NCI-H345 (cell line): Measurements from ENCODE around the gene RCOR2.

Source experiments
- DNase-seq: peaks from one replicate; lab custom pipeline; 2025; lab: John Stamatoyannopoulos, UW

The RCOR2 gene

GRCh38 chr11:63907808-63908530 lies 9.0 kb downstream of the RCOR2 start:
- DNase-seq, result no peak

DNA sequence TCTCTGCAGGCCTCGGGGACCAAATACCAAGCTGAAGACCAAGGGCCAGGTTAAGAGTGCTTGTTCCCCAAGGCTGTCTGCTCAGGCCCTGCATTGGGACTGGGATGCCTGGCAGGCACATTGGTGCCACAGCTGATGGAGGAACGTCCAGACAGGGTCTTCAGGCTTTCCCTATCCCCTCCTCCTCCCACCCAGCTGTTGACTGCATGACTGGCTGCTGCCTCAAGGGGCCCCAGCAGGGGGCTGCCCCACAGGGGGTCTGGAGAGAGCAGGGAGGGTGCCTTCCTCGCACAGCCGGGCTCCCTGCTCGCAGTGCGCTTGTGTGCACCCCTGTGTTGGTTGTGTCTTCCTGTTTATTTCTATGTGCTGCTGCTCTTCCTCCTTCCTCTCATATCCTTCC lies 9.9 kb downstream of the RCOR2 start:
- DNase-seq, result no peak

DNA sequence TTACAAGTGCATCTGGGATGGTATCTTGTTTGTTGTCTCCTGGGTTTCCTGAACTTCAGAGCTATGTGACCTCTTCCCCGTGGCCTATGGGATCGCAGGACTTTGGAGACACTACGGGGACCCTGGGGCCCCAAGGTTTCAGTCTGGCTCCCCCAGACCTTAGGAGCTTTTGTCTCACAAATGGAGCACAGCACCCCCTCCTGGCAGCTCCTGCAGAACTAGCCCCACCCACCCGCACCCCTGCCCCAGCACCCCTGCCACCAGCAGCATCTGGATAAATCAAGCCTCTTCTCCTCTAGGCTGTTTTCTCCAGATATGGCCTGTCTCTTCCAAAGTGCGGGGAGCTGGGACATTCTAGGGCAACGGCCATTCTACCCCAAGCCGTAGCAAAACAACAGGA lies 10.4 kb downstream of the RCOR2 start:
- DNase-seq, result no peak

- DNase-seq, result no peak
Observed at GRCh38 chr11:63906087-63906486, 10.9 kb downstream of the RCOR2 start.

DNA sequence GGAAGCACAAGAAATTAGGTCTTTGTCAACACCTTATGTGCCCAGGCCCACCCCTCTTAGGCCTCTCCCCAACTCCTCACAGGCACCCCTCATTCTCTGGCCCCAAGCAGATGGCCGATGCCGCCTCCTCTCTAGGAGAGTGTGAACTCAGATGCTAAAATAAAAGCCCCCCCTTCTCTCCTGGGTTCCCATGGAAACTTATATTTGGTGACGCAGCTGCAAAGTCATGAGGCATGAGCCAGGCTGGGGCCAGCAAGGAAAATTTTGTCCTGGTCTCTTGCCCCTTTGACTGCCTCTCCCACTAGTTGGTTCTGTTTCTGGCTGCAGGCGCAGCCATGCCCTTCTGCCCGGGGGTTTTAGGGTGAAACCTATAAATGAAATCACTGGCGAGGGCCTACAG lies 11.8 kb downstream of the RCOR2 start:
- no peak for DNase-seq

DNA sequence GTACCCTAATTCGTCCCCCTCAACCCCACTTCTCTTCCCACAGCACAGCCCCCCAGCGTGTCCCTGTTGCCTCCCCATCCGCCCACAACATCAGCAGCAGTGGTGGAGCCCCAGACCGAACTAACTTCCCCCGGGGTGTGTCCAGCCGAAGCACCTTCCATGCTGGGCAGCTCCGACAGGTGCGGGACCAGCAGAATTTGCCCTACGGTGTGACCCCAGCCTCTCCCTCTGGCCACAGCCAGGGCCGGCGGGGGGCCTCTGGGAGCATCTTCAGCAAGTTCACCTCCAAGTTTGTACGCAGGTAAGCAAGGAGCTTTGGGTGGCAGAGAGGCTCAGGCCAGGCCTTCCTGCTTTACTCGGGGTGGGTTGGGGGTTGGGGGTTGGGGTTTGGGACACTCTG lies 12.2 kb downstream of the RCOR2 start:
- no peak for DNase-seq

GRCh38 chr11:63903884-63904283 lies 13.1 kb downstream of the RCOR2 start:
- DNase-seq, result no peak

GRCh38 chr11:63901660-63902059 lies 15.3 kb downstream of the RCOR2 start:
- no peak for DNase-seq

- no peak for DNase-seq
Observed at GRCh38 chr11:63897459-63898146, 19.4 kb downstream of the RCOR2 start.

DNA sequence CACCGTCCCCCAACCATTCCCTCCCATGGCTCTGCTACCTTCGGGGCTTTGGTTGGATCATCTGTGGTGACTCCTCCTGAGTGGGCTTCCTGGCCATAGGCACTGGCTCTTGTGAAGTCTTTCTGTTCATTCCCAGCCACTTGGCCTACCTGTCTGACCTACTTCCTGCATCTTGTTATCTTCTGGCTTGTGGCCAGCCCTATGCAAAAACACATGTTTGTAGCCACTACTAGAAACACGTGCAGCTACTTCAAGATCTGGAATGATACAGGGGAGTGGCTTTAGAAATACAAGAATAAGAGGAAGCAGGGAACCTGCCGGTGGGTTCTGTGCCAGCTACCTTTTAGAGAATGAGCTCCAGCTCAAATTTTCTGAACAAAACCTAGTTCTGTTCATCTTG lies 20.9 kb downstream of the RCOR2 start:
- DNase-seq, result no peak

- DNase-seq, result no peak
Observed at GRCh38 chr11:63893355-63893754, 23.6 kb downstream of the RCOR2 start.

DNA sequence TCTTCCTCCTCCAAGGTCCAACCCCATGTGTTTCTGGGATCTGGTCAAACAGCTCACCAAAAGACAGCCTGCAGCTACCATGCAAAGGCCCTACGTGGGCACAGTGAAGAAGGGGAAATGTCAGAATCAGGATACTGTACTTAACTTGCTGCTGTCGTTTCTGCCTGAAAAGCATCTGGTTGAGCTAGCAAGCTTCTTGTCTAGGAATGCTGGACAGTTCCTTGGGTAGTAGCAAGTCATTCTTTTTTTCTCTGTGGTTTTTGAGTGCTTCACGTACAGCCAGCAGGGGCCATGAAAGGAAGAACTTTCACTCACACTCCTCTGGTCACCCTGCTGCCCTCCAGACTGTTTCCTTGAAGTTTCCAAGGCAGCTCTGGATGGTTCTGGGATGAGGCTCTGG lies 24.7 kb downstream of the RCOR2 start:
- DNase-seq, result no peak

GRCh38 chr11:63890368-63890767 lies 26.6 kb downstream of the RCOR2 start:
- no peak for DNase-seq

DNA sequence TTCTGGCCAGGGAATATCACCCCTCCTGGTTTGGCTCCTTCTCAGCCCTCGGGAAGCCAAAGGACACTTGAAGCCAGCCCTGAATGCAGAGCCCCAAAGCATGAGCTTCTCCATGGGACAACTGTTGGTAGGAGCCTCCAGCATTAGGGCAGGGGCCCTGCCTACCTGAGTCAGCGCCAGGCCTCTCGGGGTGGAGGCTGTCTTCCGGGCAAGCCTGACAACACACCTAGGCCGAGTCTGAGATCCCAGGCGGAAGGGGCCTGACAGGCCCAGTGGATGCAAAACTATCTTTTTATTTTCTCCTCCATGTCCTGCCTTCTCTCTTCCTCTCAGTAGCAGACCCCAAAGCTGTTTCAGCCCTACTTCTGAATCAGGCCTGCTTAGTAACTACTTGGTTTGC lies 27.6 kb downstream of the RCOR2 start:
- no peak for DNase-seq

DNA sequence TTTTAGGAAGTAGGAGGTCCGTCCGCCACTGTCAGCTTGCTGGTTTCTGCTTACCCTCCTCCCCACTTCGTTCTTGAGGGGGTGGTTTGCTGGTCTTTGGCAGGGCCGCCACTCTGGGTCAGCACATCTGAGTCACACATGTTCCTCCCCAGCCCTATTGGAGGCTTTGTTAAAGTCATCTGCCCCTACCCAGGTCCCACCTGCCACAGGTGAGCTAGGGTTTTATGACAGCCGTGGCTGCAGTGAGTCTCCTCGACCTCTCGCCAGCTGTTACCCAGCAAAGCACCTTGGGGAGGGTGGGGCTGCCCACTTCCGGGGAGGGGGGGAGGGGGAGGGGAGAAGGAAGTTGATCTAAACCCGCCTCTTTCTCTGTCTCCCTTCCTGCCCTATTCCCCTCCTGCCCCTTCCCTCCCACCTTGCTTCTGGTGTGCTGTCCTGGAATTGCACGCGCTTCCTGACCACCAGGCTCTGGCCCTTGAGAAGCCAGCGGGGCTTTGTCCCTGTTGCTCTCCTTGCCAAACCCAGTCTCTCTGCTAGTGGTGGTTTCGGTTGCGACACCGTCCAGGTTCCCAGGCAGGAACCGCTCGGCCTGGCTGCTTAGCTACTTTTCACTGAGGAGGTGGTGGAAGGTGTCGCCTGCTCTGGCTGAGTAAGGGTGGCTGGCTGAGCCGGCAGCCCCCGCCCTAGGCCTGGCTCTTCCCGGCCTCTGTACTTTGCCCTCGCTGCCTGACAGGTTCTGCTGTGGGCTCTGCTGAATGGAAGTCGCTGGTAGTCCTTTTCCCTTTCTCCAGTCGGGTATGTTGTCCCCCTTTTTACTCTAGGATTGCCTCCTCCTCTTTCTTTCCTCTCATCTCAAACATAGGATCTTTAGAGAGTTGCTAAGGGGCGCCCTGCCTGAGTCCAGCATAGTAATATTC lies 28.5 kb downstream of the RCOR2 start:
- no peak for DNase-seq

DNA sequence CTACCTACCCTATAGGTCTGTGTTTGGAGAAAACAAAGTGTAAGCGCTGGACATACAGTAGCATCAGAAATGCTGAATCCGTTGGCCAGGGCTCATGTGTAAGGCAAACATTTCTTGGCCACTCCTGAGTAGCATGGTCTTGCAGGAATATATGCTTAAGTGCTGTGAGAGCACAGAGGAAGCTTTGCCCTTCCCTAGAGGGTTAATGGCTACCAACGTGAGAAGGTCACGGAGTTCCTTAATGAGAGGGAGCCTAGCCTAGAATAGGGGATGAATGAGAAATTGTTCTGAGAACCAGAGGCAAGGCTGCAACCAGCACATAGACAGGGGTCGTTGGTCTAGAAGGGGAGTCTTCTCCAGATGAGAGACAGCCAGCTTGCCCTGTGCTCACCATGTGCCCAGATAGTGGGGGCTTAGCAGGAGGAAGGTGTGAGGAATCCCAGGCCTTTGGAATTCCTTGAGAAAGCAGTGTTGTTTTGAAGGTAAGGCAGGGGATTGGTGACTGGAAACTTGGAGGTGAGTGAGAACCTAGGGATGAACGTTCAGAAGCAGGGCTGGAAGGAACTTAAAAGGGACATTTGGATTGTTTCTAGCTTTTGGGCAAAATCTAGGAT lies 29.5 kb downstream of the RCOR2 start:
- DNase-seq, result no peak

GRCh38 chr11:63884196-63884932 lies 32.6 kb downstream of the RCOR2 start:
- no peak for DNase-seq

- DNase-seq, result no peak
Observed at GRCh38 chr11:63883791-63884190, 33.2 kb downstream of the RCOR2 start.

- no peak for DNase-seq
Observed at GRCh38 chr11:63882555-63883242, 34.3 kb downstream of the RCOR2 start.

GRCh38 chr11:63880403-63880790 lies 36.6 kb downstream of the RCOR2 start:
- DNase-seq, result no peak
